DMS 273 (cell line): ENCODE measurements around the gene GPHB5.
"Not testable (repeated sequence)": the region's sequence is repeated elsewhere in the genome, so short reads cannot be mapped to it uniquely, and the experiment has no call there.

Source experiments
- DNase-seq: peaks from one replicate; lab custom pipeline; 2025; ENCODE audit not compliant: unreplicated experiment; lab: John Stamatoyannopoulos, UW

GPHB5 gene, protein sequence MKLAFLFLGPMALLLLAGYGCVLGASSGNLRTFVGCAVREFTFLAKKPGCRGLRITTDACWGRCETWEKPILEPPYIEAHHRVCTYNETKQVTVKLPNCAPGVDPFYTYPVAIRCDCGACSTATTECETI

DNA sequence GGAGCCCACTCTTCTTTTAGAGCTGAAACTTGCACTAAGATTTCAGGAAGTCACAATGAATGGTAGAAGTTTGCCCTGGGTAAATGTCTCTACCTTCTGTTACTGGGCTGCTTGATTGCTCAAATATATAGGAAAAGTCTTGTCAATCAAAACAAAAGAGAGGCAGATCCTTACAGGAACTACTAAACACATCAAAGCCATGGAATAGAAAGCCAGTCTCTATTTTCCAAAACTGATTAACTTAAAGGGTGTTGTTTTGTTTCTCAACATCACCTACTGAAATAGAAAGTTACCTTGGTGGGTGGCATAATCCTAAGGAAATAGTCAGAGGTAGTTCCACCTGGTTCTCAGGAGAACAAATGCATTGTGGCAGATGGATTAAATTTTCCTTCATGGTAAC, at the start of gene GPHB5:
TSS of gene GPHB5 (minus strand) at position 101 of the 400 bp plus-strand sequence. CDS start 1,086 bp downstream, outside the sequence.
- no peak for DNase-seq

DNA sequence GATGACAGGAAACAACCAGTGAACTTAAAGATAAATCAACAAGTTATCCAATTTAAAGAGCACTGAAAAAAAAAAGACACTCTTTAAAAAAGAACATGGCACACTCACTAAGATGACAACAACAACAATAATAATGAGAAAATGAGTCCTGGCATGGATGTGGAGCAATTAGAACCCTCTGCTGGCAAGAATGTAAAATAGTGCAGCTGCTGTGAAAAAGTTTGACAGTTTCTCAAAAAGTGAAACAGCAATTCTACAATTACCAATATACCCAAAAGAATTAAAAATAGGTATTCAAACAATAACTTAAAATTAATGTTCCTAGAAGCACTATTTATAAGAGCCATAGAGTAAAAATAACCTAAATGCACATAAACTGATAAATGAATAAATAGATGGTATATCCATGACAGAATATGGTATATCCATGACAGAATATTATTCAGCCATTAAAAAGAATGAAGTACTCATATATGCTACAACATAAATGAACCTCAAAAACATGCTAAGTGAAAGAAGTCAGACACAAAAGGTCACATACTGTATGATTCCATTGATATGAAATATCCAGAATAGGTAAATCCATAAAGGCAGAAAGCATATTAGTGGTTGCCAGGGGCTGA, 49.1 kb upstream of the GPHB5 start:
- no peak for DNase-seq

GRCh38 chr14:63362389-63362819, 43.7 kb upstream of the GPHB5 start:
- DNase-seq = no peak

DNA sequence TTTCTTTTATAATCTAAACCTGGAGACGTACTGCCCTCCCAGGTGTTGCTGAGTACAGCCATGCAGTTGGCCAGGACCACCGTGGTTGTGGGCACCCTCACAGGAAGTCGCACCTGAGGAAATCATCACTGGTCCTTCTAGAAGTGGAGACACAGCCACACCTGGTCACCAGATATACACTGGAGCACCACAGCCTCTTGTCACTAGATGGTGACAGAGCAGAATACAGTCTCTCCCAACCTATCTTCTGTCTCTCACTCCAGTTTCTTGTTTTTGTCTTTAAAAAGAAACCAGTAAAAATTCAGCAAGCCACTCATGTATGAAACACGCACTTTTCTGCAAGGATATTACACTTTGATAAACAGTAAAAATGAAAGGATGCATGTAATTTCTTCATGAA, 43.1 kb upstream of the GPHB5 start:
- DNase-seq = no peak

- no peak for DNase-seq
Observed at GRCh38 chr14:63357841-63358240, 39.1 kb upstream of the GPHB5 start.

DNA sequence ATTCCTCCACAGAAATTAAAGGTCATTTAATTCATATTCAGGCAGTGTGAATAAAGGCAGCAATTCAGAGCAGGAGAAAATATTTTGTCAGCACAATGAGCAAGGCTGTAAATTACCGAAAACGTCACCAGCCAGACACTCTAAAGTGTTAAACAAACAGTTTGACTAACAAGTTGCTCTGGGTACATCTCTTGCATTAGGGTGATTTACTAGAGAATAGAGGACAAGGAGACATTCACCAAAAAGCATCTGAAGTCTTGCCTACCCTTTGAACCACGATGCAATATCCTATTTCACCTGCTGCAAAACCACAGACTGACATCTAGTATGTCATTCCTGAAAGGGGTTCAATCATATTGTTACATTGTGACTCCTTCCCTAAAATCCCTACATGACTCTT, 27.1 kb upstream of the GPHB5 start:
- DNase-seq = no peak

DNA sequence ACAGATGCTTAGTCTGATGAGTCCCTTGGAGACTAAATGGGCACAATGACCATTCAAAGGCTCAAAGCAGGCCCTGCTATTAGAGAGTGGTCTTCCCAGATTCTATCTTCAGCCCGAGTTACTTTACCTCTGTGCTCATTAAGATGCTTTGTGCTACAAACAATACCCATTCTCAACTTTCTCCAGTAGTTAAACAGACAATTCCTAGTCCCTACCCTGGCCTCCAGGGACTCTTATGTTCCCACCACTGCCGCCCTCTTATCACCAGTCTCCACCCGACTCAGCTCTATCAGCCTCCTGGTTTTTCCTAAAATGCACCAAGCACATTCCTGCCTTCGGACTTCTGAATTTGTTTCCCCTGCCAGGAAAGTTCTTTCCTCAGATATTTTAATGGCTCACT, 25.6 kb upstream of the GPHB5 start:
- no peak for DNase-seq

- no peak for DNase-seq
Observed at GRCh38 chr14:63343878-63344277, 25.1 kb upstream of the GPHB5 start.

DNA sequence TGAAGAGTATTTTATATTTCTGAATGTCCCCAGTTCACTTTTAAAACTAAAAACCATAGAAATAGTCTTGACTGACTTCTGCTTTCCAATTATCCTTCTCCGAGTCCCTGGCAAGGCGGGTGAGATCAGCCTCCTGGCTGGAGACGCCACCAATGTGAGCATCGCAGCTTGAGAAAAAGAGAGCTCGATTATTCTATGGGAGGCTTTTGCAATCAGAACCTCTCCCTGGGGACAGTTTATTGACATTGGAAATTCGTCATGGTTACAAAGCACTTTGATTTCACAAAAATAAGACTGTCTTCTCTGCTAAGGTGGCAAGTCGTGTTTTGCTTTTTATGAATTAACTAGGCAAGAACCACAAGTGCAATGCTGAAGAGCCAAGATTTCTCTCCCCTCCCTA, 23.6 kb upstream of the GPHB5 start:
- no peak for DNase-seq

DNA sequence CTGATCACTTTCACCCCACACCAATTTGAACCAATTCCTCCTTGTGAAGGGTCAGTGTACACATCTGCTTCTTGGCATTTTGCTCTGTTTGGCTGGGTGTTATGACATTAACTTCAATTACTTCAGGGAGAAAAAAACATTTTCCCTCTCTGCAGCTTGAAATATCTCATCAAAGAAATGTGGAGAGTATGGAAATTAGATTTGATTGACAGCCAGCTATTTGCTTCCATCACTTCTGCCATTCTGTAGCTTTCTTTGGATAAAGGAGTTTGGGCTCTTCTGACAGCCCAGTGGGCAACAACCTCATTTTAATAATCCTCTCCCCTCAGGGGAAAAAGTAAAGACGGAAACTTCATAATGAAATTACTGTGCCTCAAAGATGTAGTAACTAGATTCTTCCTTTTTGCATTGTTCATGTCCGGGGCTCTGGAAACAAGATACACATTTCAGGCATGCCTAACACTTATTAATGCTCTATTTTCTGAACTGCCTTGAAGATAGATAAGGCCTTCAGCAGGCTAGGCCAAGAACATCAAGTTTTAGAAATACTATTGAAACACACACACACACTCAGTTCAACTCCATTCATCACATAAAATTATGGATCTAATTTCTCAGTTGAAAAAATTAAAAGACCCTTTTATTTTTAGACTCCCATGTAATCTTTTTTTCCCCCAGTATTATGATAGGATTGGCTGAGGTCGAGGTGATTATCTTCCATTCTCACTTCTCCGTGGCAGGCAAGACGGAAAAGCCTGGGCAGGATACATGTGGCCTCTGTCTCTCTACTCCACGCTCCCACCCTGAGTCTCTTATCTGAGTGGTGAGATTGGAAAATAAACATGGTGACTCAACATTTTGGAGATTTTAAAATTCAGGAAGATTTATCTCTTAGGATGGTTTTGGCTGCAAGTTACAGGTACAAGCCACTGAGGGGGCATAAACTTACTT, 10.3 kb upstream of the GPHB5 start:
- DNase-seq = no peak

GRCh38 chr14:63326840-63327239, 8.1 kb upstream of the GPHB5 start:
- no peak for DNase-seq

DNA sequence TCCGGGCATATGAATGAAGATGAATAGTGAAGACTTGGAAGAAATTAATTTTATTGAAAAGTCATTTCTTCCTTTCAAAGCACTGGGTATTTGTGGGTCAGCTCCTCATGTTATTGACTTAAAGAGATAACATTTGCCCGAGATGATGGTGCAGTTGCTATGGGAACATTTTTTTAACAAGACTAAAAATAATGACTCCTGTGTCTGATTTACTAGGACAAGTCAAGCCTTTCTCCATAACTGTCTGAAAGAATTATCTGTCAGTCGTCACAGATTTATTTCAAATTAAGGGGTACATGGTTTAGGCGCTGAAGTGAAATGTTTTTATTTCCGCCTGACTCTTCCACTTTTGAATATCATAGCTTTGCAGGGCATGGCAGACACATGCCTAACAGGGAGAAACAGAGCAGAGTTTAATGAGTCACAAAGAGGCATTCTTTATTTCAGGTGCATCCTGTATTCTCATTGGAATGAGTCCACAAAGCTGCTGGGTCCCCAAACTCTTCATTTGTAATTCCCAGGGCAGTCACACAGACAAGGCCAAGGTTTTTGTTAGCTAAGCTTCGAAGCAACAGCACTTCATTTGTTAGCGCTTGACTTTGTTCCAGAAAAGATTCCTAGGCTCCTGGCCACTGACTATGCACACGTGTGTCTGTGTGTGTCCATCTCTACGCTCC, 4.3 kb upstream of the GPHB5 start:
- DNase-seq = no peak

- DNase-seq = no peak
Observed at GRCh38 chr14:63322472-63322871, 3.7 kb upstream of the GPHB5 start.

DNA sequence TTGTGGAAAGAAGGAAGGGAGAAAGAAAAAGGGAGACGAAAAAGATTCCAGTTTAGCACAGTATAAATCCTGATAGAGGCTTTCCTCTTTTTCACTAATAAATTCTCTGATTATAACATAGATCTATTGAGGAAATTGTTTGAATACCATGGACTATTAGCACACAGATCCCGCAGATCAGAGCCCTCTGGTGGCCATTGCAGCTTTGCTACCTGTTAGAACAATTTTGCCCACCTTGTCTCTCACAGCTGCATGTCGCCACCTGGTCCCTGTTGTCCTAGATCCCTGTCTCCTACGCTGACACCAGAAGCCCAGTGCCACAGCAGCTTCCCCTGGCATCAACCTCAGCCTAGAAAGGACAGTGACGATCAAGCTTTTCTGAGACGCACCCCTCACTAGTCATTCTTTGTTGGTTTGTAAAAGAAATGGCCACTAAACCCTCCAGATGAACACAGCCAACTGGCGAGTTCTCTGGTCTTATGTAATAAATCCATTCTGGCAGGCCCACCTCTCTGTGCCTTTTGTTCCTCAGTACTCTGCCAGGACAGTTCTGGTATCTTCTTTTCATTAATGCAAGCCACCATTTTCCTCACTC, 9.9 kb downstream of the GPHB5 start:
- peak; percentile 46 for DNase-seq

- not testable (repeated sequence) for DNase-seq
Observed at GRCh38 chr14:63304429-63304828, 14.3 kb downstream of the GPHB5 start.

DNA sequence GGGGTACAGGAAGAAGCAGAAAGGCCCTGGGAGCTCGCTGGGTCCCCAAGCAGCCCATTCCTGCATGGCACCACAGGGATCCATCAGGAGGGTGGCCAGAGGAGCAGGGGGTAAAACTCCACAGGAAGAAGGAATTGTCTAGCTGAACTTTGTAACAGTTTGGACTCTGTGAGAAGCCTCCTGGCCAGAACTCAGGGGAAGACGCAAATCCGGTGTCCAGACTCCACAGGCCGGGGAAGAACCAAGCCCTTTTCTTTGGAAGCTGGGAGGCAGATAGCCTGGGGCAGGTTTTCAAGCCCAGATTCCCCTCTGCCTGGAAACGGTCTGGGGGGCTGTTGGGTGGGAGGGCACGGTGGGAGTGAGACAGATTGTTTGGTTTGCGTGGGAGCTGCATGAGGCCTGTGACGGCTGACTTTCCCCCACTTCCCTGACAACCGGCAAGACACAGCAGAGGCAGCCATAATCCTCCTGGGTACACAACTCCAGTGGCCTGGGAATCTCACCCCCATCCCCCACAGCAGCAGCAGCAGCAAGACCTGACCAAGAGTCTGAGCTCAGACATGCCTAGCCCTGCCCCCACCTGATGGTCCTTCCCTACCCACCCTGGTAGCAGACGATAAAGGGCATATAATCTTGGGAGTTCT, 16.7 kb downstream of the GPHB5 start:
- no peak for DNase-seq

DNA sequence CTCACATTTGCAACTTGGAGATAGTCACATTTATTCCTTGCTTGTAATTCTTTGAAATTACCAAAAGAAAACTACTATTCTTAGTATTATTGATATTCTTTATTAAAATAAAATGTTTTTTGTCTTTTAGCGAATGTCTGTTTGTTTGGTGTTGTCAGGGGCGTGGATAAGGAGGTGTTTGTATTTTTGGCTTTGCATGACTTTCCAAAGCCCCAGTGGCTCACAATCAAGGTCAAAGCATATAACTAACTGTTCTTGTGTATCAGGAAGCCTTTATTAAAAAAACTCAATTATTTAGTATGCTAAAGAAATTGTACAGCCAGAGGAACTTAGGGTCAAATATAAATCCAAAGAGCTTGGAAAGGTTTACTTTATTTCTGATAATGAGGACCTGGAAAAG, 17.9 kb downstream of the GPHB5 start:
- no peak for DNase-seq

DNA sequence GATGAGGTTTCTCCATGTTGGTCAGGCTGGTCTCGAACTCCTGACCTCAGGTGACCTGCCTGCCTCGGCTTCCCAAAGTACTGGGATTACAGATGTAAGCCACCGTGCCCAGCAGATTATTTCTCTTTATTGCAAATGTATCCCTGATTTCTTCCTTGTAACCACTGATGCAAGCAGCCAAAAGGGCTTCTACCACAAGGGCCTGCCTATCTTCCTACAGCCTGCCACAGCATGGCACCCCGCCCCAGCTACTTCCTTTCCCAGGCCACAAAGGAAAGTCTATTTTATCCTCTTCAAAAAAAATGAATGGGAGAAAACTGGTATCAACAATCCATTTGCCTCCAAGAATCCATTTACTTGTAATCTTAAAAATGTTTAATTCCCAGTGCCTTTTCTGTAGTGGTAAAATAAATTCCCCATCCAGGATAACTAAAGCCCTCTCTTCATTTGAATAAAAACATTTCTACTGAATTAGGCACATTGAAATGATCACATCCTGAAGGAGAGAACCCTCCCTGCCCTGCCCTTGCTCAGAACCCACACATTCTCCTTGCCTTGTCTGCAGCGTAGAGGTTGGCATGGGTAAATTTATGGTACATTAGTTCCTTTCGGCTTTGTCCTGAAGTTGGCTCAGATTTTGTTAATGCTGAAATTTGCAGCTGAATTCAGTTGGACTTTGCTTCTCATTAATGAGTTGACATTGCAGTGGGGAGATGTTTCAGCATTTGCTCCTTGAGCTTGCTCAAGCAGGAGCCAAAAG, 19.2 kb downstream of the GPHB5 start:
- no peak for DNase-seq

DNA sequence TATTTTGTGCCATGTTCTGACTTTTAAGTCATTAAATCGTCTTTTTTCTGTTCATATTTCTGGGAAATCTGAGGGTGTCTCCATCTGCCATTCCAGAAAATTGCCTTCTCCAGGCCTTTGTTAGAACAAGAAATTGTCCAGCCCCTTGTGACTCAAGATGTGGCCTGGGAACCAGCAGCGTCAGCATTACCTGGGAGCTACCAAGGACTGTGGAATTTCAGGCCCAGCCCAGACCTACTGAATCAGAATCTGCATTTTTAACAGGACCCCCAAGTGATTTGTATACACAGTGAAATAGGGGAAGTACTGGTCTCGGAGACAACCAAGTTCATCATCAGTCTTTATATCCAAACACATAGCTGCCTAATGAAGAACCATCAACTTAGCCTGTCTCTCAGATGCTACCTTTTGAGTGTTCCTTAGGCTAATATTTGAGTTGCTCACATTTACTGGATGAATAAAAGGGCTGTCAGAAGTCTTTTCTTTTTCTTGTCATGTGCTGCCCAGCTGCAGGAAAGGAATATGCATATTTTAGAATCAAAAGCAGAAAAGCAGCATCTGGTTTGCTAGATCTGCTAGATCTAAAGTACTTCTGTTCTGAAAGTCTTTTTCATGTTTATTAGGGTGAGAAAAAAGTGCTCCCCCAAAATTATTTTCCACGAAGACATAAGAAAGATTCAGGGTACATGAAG, 21.2 kb downstream of the GPHB5 start:
- DNase-seq = no peak
